A549 (cell line): Measurements from ENCODE around the gene MELK. TPM values are rescaled to one million over a fixed set of nuclear protein-coding genes. Genes with fewer than 3 reads are reported as not detected.
"Not testable (repeated sequence)": the region's sequence is repeated elsewhere in the genome, so short reads cannot be mapped to it uniquely, and the experiment has no call there.

ENCODE experiments used
- ATAC-seq, 2 experiments: fragments of 200-7000 bp in 1 of 2; fragments of >200 bp in 1 of 2; cut with Nextera tagmentation in 1 of 2; cut with Tn5 transposase in 1 of 2; 3 replicates each; pipeline versions ENCODE4 v1.8.0 to v1.9.1; 2018 to 2020; ENCODE audit warnings: mild to moderate bottlenecking in 1 of 2, moderate library complexity in 1 of 2
- CTCF ChIA-PET: fragments of 300-600 bp; sonication (Branson Sonifier 250); formaldehyde crosslinking; extraction: SDS; loops from one replicate; lab custom pipeline; 2021; ENCODE audit warnings: antibody characterized with exemption, inconsistent platforms; lab: Yijun Ruan, JAX
- POLR2A ChIA-PET: fragments of 350-600 bp; formaldehyde crosslinking; extraction: SDS; loops from one replicate; lab custom pipeline; 2021; ENCODE audit warnings: antibody characterized with exemption, inconsistent platforms; lab: Yijun Ruan, JAX
- DNase-seq, 2 experiments: peaks; one replicate each; pipeline versions ENCODE4 v3.0.0 to v3.0.0-alpha.2; 2011 to 2016; ENCODE audit warnings: low read depth in 1 of 2, low spot score in 1 of 2
- FAIRE-seq: peaks from 2 replicates; lab custom pipeline; 2011; peaks lifted over from hg19 to GRCh38; lab: Jason Lieb, UNC
- H3K27ac ChIP-seq, 2 experiments: fragments of >200 bp; sonication (Bioruptor Twin); formaldehyde crosslinking; 3 replicates each; pipeline ENCODE4 v1.5.1; 2016 to 2017
- H3K4me1 ChIP-seq: fragments of >200 bp; sonication (Bioruptor Twin); formaldehyde crosslinking; 3 replicates; pipeline ENCODE4 v1.6.1; 2016
- H3K4me2 ChIP-seq: fragments of >200 bp; sonication (Bioruptor Twin); formaldehyde crosslinking; 3 replicates; pipeline ENCODE4 v1.6.1; 2016
- H3K4me3 ChIP-seq: fragments of >200 bp; sonication (Bioruptor Twin); formaldehyde crosslinking; 3 replicates; pipeline ENCODE4 v1.5.1; 2016
- H3K9me3 ChIP-seq: fragments of >200 bp; sonication (Bioruptor Twin); formaldehyde crosslinking; 3 replicates; pipeline ENCODE4 v1.6.1; 2016
- BCL3 ChIP-seq: fragments of >200 bp; sonication (Bioruptor Twin); formaldehyde crosslinking; IDR thresholded peaks from 3 replicates; pipeline ENCODE4 v1.6.1; 2016
- CBX8 ChIP-seq: fragments of 200-600 bp; sonication (generic); IDR thresholded peaks from 2 replicates; pipeline ENCODE4 v1.6.1; 2016
- CEBPB ChIP-seq, 2 experiments: fragments of >200 bp in 1 of 2; sonication (Bioruptor Twin) in 1 of 2; formaldehyde crosslinking in 1 of 2; IDR thresholded peaks; 2 replicates each; pipeline ENCODE4 v1.6.1; 2012 to 2016
- CHD2 ChIP-seq: fragments of 150-350 bp; IDR thresholded peaks from 2 replicates; pipeline ENCODE4 v1.6.1; 2014; ENCODE audit warnings: low read length; ENCODE audit not compliant: partially characterized antibody
- CHD4 ChIP-seq: fragments of 200-600 bp; sonication (generic); IDR thresholded peaks from 2 replicates; pipeline ENCODE4 v1.6.1; 2016; ENCODE audit warnings: antibody characterized with exemption, mild to moderate bottlenecking, borderline replicate concordance
- EHF ChIP-seq: fragments of 250-450 bp; sonication (Bioruptor Pico); IDR thresholded peaks from 2 replicates; pipeline ENCODE4 v1.5.0; 2020; ENCODE audit warnings: mild to moderate bottlenecking
- FOSL2 ChIP-seq, 2 experiments: fragments of 450-650 bp in 1 of 2; fragments of >200 bp in 1 of 2; sonication (Bioruptor Twin) in 1 of 2; formaldehyde crosslinking; IDR thresholded peaks; 2 replicates each; pipeline versions ENCODE4 v1.5.0 to v1.6.1; 2016 to 2020; ENCODE audit warnings: mild to moderate bottlenecking in 1 of 2, moderate library complexity in 1 of 2
- GATA3 ChIP-seq: IDR thresholded peaks from 2 replicates; pipeline ENCODE4 v1.6.1; 2012; ENCODE audit warnings: borderline replicate concordance
- HDAC2 ChIP-seq: fragments of 200-600 bp; sonication (generic); IDR thresholded peaks from 2 replicates; pipeline ENCODE4 v1.6.1; 2016
- HOXB13 ChIP-seq: fragments of 250-450 bp; sonication (Bioruptor Pico); IDR thresholded peaks from 2 replicates; pipeline ENCODE4 v1.5.0; 2020; ENCODE audit warnings: low read depth, mild to moderate bottlenecking, moderate library complexity
- HOXB5 ChIP-seq: fragments of 250-450 bp; sonication (Bioruptor Pico); IDR thresholded peaks from 2 replicates; pipeline ENCODE4 v1.5.0; 2020; ENCODE audit warnings: mild to moderate bottlenecking, moderate library complexity
- MYC ChIP-seq: IDR thresholded peaks from 2 replicates; pipeline ENCODE4 v1.6.1; 2012; ENCODE audit warnings: mild to moderate bottlenecking, inconsistent platforms, low read length, improper control_type of control experiment, borderline replicate concordance
- NFE2L2 ChIP-seq: fragments of 150-350 bp; conservative IDR thresholded peaks from 2 replicates; pipeline ENCODE4 v1.6.1; 2014; ENCODE audit warnings: low read length
- POLR2AphosphoS2 ChIP-seq: conservative IDR thresholded peaks from 2 replicates; pipeline ENCODE4 v1.6.1; 2012; ENCODE audit warnings: low read length, improper control_type of control experiment, inconsistent platforms
- RARB ChIP-seq: fragments of 250-450 bp; sonication (Bioruptor Pico); IDR thresholded peaks from 2 replicates; pipeline ENCODE4 v1.8.0; 2021; ENCODE audit warnings: mild to moderate bottlenecking, moderate library complexity
- RNF2 ChIP-seq: fragments of 200-600 bp; sonication (generic); IDR thresholded peaks from 2 replicates; pipeline ENCODE4 v1.6.1; 2016; ENCODE audit warnings: low read depth, mild to moderate bottlenecking, antibody characterized with exemption, moderate library complexity, borderline replicate concordance
- SMC3 ChIP-seq: fragments of >200 bp; sonication (Bioruptor Twin); formaldehyde crosslinking; IDR thresholded peaks from 3 replicates; pipeline ENCODE4 v1.6.1; 2018; ENCODE audit warnings: inconsistent platforms
- TP53 ChIP-seq: fragments of 250-450 bp; sonication (Bioruptor Pico); IDR thresholded peaks from 2 replicates; pipeline ENCODE4 v1.5.0; 2021; ENCODE audit warnings: mild to moderate bottlenecking, moderate library complexity
- ZC3H11A ChIP-seq: fragments of 450-650 bp; IDR thresholded peaks from 2 replicates; pipeline ENCODE4 v1.6.1; 2014; ENCODE audit warnings: antibody characterized with exemption, mild to moderate bottlenecking
- ZFP36 ChIP-seq: fragments of 450-650 bp; IDR thresholded peaks from 2 replicates; pipeline ENCODE4 v1.6.1; 2014; ENCODE audit warnings: borderline replicate concordance; ENCODE audit not compliant: partially characterized antibody
- ZNF302 ChIP-seq: fragments of 250-450 bp; sonication (Bioruptor Pico); IDR thresholded peaks from 2 replicates; pipeline ENCODE4 v1.9.0; 2021; ENCODE audit warnings: inconsistent platforms, mild to moderate bottlenecking, moderate library complexity
- WGBS: methylation state at CpG from one replicate; pipeline ENCODE4 v1.1.6; 2017; ENCODE audit errors: missing lambda C conversion rate; 5-methylcytosine and 5-hydroxymethylcytosine counted together
- polyA plus RNA-seq, 4 experiments: library from polyadenylated mRNA; depleted of rRNA in 3 of 4; stranded (reverse); fragments of >200 nt; fragmentation: RNase III in 1 of 4; extraction: RNeasy Plus Mini Kit Qiagen cat#74134 plus additional on column Dnase treatment in 1 of 4; gene quantifications; 2 replicates in 3 of 4; 3 replicates in 1 of 4; pipeline ENCODE4 v1.2.3, GENCODE V29; 2011 to 2017
- TF ChIP-seq, protein P1 (sequence below): fragments of >200 bp; sonication (Bioruptor Twin); formaldehyde crosslinking; IDR thresholded peaks from 3 replicates; pipeline ENCODE4 v1.5.1; 2016
- TF ChIP-seq, protein P2 (sequence below): fragments of 250-450 bp; sonication (Bioruptor Pico); IDR thresholded peaks from 2 replicates; pipeline ENCODE4 v1.5.0; 2020; ENCODE audit warnings: low read depth, mild to moderate bottlenecking, moderate library complexity
- TF ChIP-seq, protein P3 (sequence below): IDR thresholded peaks from 2 replicates; pipeline ENCODE4 v1.6.1; 2012
- TF ChIP-seq, protein P4 (sequence below): fragments of 450-650 bp; IDR thresholded peaks from 2 replicates; pipeline ENCODE4 v1.6.1; 2014; ENCODE audit warnings: antibody characterized with exemption

The MELK gene
- polyA plus RNA-seq, 2 of the 4 experiments (the other 2 are of a cell fraction), result 72.7 to 92.4 TPM

GRCh38 chr9:36560771-36561170 lies 11.9 kb upstream of the MELK start:
- H3K4me3 ChIP-seq, result no peak overlapping the region
- POLR2A ChIA-PET, result interaction anchor here (0.7 to 1.2 kb wide), 2 partner anchors 159 to 658 kb away, joined by 4 read pairs; no protein-coding TSS in a partner anchor

GRCh38 chr9:36562801-36563200 lies 9.9 kb upstream of the MELK start:
- H3K9me3 ChIP-seq, POLR2A ChIA-PET, ATAC-seq, H3K4me2 ChIP-seq, H3K4me3 ChIP-seq, H3K27ac ChIP-seq, FAIRE-seq, DNase-seq: not testable (repeated sequence)
- CTCF ChIA-PET, result interaction anchor here (0.6 to 14.4 kb wide), 3 partner anchors 15 to 553 kb away, joined by 3 to 227 read pairs (median 3); no protein-coding TSS in a partner anchor
- WGBS, result 86% methylated on average over 11 of the region's 11 CpGs
- peaks cover 16% of the 10 kb centered on the region for H3K4me1 ChIP-seq

More at GRCh38 chr9:36560771-36561170, 11.9 kb upstream of the MELK start:
- Histone ChIP-seq H3K4me2 (peak overlapping the region; percentile 46; the same call in 2 of the 3 replicates), H3K27ac (no peak overlapping the region), H3K9me3 (no peaks in the 10 kb centered on the region), H3K4me1 (peaks cover 4% of the 10 kb centered on the region; the same call in 1 of the 3 replicates)
- WGBS, result 34% methylated on average over 2 of the region's 2 CpGs
- TF ChIP-seq ZC3H11A (no peak), ZFP36 (no peak), FOSL2 (IDR thresholded peaks at IDR 0.05) (no peak), FOSL2 (CRISPR knock-in tag; IDR thresholded peaks at IDR 0.05) (no peak), CEBPB (IDR thresholded peaks at IDR 0.05) (0 out of 4 replicates have a peak, but pooled peaks of 1 of the 2 experiments have one; percentile 22)
- TF ChIP-seq, protein P1, sequence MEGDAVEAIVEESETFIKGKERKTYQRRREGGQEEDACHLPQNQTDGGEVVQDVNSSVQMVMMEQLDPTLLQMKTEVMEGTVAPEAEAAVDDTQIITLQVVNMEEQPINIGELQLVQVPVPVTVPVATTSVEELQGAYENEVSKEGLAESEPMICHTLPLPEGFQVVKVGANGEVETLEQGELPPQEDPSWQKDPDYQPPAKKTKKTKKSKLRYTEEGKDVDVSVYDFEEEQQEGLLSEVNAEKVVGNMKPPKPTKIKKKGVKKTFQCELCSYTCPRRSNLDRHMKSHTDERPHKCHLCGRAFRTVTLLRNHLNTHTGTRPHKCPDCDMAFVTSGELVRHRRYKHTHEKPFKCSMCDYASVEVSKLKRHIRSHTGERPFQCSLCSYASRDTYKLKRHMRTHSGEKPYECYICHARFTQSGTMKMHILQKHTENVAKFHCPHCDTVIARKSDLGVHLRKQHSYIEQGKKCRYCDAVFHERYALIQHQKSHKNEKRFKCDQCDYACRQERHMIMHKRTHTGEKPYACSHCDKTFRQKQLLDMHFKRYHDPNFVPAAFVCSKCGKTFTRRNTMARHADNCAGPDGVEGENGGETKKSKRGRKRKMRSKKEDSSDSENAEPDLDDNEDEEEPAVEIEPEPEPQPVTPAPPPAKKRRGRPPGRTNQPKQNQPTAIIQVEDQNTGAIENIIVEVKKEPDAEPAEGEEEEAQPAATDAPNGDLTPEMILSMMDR, result no peak
- no peak; a peak in 1 of 6 replicates for ATAC-seq
- no peak for FAIRE-seq
- CTCF ChIA-PET, result interaction anchor here (0.6 to 14.4 kb wide), 6 partner anchors 10 to 155 kb away, joined by 3 to 227 read pairs (median 4); no protein-coding TSS in a partner anchor
- DNase-seq, result no peak

DNA sequence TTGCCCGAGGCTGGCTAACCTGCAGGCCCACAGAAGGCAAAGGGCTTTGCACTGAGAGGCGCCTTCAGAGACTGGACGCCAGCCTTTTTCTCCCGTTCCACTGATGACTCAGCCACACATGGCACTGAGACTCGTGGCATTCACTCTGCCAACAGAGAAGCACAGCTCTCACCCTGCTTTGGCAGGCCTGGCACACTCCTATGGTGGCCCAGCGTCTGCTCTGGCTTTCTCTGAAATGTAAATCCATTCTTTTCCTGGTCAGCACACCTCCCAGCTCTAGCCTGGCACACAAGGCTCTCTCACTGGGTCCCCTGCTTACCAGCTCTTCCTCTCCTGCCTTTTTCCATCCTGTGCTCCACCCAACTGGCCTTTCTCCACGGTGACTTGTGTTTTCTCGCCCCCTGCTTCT lies 5.9 kb upstream of the MELK start:
- Histone ChIP-seq H3K4me3 (no peak overlapping the region), H3K27ac (peak overlapping the region; percentile 62 to 83), H3K4me1 (peaks cover 12% of the 10 kb centered on the region), H3K9me3 (no peaks in the 10 kb centered on the region), H3K4me2 (peak overlapping the region; percentile 23)
- FAIRE-seq (no peak), ATAC-seq (peak; percentile 85 to 93), DNase-seq (peak; percentile 50 to 52)
- CTCF ChIA-PET, result interaction anchor here (0.6 to 3.9 kb wide), 10 partner anchors 11 to 160 kb away, joined by 3 to 27 read pairs (median 4); no protein-coding TSS in a partner anchor
- POLR2A ChIA-PET, result interaction anchor here (1.1 kb wide), 1 partner anchor 79 kb away, joined by 4 read pairs; no protein-coding TSS in a partner anchor
- 34% methylated on average over 8 of the region's 8 CpGs for WGBS
- TF ChIP-seq, protein P2, sequence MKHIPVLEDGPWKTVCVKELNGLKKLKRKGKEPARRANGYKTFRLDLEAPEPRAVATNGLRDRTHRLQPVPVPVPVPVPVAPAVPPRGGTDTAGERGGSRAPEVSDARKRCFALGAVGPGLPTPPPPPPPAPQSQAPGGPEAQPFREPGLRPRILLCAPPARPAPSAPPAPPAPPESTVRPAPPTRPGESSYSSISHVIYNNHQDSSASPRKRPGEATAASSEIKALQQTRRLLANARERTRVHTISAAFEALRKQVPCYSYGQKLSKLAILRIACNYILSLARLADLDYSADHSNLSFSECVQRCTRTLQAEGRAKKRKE (CRISPR knock-in tag), result no peak
- TF ChIP-seq RNF2 (no peak), ZFP36 (no peak), CBX8 (no peak), TP53 (CRISPR knock-in tag) (no peak), ZC3H11A (no peak), RARB (no peak), EHF (CRISPR knock-in tag) (no peak), GATA3 (no peak), HDAC2 (no peak), BCL3 (no peak), SMC3 (no peak), ZNF302 (CRISPR knock-in tag) (no peak), POLR2AphosphoS2 (no peak), CHD2 (no peak), CEBPB (IDR thresholded peaks at IDR 0.05) (no peak), CHD4 (no peak), HOXB5 (CRISPR knock-in tag) (no peak), FOSL2 (IDR thresholded peaks at IDR 0.05) (peak; percentile 40; the same call in 1 of the 2 replicates), FOSL2 (CRISPR knock-in tag; IDR thresholded peaks at IDR 0.05) (peak; percentile 72), NFE2L2 (no peak), HOXB13 (CRISPR knock-in tag) (peak; percentile 50; the same call in 1 of the 2 replicates), MYC (peak; percentile 90)
- TF ChIP-seq, protein P3, sequence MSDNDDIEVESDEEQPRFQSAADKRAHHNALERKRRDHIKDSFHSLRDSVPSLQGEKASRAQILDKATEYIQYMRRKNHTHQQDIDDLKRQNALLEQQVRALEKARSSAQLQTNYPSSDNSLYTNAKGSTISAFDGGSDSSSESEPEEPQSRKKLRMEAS, result peak; percentile 89
- TF ChIP-seq, protein P1, result no peak
- TF ChIP-seq, protein P4, sequence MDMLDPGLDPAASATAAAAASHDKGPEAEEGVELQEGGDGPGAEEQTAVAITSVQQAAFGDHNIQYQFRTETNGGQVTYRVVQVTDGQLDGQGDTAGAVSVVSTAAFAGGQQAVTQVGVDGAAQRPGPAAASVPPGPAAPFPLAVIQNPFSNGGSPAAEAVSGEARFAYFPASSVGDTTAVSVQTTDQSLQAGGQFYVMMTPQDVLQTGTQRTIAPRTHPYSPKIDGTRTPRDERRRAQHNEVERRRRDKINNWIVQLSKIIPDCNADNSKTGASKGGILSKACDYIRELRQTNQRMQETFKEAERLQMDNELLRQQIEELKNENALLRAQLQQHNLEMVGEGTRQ, result no peak
